Measurements from ENCODE around the gene PCNX2. TPM values are rescaled to one million over a fixed set of nuclear protein-coding genes. Genes with fewer than 3 reads are reported as not detected.
"Not testable (repeated sequence)": the region's sequence is repeated elsewhere in the genome, so short reads cannot be mapped to it uniquely, and the experiment has no call there.

The PCNX2 gene
- total RNA-seq, 2 donors from 2014 or later = 24.1 to 72.1 TPM

DNA sequence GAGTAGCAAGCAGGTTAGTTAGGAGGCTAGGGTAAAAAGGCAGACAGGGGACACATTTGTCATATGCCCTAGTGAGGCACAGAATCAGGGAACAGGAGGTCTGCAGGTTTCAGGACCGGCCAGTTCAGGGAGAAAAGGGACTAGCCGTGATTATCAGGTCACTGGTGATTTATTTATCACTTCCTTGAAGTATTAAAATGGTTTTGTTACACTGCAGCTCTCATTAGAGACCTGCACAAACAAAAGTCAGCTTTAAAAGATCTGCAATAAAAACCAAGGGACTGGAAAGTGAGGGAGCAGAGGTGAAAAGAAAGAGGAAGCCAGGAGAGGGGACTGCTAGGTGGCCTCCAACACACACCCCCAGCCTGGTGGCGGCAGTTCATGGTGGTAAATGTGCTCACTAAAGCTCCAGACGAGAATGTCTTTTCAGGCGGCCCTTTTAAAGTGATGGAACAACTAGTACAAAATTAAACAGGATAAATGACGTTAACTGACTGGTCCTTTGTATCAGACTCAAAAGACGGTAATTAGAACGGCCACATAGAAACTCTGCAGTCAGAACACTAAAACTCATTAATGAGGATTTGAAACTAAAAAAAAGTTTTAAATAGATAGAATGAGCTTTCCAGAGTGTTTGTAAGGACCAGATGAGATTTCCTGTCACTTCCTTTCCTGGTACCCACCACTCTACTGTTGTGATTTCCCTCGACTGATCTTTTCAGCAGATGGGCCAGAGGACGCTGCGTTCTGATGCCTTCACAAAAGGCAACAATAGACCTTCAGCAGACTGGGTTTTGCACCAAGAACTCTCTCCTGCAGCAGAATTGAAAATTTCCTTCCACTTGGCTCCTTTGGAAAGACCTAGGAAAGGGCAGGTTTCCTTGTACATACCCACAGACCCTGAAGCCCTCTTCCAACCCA, 208.3 kb downstream of the PCNX2 start:
- H3K27ac ChIP-seq = peak overlapping the region in 3 of 4 donors; percentile 32 to 50 (median 41)
- 69% methylated on average over 11 of the region's 11 CpGs for WGBS, 2 donors
- TF ChIP-seq POLR2A (IDR thresholded peaks at IDR 0.05) = no peak
- TF ChIP-seq, protein P1, sequence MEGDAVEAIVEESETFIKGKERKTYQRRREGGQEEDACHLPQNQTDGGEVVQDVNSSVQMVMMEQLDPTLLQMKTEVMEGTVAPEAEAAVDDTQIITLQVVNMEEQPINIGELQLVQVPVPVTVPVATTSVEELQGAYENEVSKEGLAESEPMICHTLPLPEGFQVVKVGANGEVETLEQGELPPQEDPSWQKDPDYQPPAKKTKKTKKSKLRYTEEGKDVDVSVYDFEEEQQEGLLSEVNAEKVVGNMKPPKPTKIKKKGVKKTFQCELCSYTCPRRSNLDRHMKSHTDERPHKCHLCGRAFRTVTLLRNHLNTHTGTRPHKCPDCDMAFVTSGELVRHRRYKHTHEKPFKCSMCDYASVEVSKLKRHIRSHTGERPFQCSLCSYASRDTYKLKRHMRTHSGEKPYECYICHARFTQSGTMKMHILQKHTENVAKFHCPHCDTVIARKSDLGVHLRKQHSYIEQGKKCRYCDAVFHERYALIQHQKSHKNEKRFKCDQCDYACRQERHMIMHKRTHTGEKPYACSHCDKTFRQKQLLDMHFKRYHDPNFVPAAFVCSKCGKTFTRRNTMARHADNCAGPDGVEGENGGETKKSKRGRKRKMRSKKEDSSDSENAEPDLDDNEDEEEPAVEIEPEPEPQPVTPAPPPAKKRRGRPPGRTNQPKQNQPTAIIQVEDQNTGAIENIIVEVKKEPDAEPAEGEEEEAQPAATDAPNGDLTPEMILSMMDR (IDR thresholded peaks at IDR 0.05) = no peak
- DNase-seq (no peak), ATAC-seq (no peak)
- no peaks in the 10 kb centered on the region for H3K36me3 ChIP-seq (replicated peaks in 1 of 2; ENCODE audit: insufficient read depth in 1 of 2, low read depth in 2 of 2)
- intact Hi-C loops (cut with DNase I) = no loop called here
- H3K4me1 ChIP-seq = peaks cover 1% of the 10 kb centered on the region
- no peaks in the 10 kb centered on the region for H3K9me3 ChIP-seq
- no peak overlapping the region for H3K4me3 ChIP-seq
- no peaks in the 10 kb centered on the region for H3K27me3 ChIP-seq

DNA sequence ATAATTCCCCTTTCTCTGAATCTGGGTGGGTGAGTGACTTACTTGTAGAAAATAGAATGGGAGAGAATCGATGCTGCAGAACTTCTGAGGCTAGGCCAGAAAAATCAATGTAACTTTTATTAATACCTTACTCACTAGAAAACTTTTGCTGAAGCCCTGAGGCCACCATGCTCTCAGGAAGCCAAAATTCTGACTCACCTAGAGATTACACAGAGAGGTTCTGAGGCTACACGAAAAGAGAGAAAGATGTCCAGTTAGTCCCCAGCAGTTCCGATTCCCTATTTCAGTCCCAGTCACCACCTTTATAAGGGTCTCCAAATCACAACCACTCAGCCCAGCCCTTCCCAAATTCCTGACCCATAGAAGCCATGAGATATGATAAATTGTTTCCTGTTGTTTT, 210.0 kb downstream of the PCNX2 start:
- ATAC-seq (no peak), DNase-seq (no peak)
- Histone ChIP-seq H3K36me3 (replicated peaks in 1 of 2; ENCODE audit: insufficient read depth in 1 of 2, low read depth in 2 of 2) (no peaks in the 10 kb centered on the region), H3K4me1 (peaks cover 8% of the 10 kb centered on the region), H3K27ac (no peak overlapping the region), H3K27me3 (no peaks in the 10 kb centered on the region), H3K9me3 (no peaks in the 10 kb centered on the region), H3K4me3 (no peak overlapping the region)
- intact Hi-C loops (cut with DNase I) = no loop called here
- WGBS, 2 donors = 87 to 88% methylated on average over 3 of the region's 3 CpGs
- TF ChIP-seq, protein P1 (IDR thresholded peaks at IDR 0.05) = no peak
- no peak for TF ChIP-seq POLR2A (IDR thresholded peaks at IDR 0.05)

DNA sequence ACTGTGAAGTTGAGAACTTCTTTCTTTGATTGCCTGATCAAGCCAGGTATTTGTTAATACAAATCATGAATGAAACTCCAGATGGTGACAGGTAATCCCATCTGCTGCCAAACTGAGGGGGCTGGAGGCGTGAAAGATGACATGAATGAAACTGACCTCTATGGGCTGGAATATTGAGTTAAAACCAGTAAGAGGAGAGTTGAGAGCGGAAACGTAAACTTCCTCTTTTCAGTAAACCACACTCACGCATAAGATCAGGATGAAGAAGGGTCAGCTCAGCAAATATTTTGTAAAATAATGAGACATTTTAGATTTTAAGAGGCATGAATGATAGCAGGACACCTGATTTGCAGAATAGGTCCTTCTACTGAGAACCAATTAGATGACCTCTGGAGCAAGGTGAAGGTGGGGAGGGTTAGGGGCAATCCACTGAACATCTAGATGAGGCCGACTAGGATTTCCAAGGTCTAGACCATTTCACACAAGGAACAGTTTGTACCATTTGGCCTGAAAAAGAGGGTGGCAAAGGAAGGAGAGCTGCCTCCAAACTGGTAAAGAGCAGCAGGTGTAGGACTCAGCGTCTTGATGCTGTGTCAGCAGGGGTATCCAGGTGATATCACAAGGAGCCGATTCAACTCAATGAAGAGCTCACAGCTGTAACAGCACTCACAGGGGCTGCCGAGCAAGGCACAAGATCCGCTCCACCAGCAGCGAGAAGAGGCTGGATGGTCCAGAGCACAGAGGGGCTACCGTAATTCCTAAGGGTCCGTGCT, 212.6 kb downstream of the PCNX2 start:
- Histone ChIP-seq H3K27ac (no peak overlapping the region), H3K4me3 (no peak overlapping the region), H3K9me3 (no peaks in the 10 kb centered on the region), H3K27me3 (no peaks in the 10 kb centered on the region), H3K36me3 (replicated peaks in 1 of 2; ENCODE audit: insufficient read depth in 1 of 2, low read depth in 2 of 2) (no peaks in the 10 kb centered on the region), H3K4me1 (peaks cover 8% of the 10 kb centered on the region)
- no peak for TF ChIP-seq POLR2A (IDR thresholded peaks at IDR 0.05)
- TF ChIP-seq, protein P1 (IDR thresholded peaks at IDR 0.05) = no peak
- ATAC-seq (no peak), DNase-seq (no peak)
- WGBS, 2 donors = 92 to 97% methylated on average over 12 of the region's 12 CpGs
- intact Hi-C loops (cut with DNase I) = no loop called here

DNA sequence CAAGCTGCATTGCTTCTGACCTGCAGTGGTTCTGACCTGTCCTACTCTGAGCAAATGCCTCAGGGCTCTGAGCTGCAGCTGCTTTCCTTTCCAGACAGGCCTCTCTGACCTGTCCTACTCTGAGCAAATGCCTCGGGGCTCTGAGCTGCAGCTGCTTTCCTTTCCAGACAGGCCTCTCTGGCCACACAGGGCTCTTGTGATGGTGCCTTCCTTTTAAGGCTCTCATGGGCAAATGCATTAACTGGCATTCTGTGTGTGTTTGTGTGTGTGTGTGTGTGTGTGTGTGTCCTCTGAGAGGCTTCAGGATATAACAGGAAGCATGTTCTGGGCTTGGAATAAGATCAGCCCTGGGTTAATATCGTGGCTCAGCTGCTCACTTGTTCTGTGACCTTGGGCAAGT, 213.8 kb downstream of the PCNX2 start:
- no peak overlapping the region for H3K4me3 ChIP-seq
- TF ChIP-seq, protein P1 (IDR thresholded peaks at IDR 0.05) = no peak
- TF ChIP-seq POLR2A (IDR thresholded peaks at IDR 0.05) = no peak
- H3K9me3 ChIP-seq = no peaks in the 10 kb centered on the region
- no peak for ATAC-seq
- peaks cover 8% of the 10 kb centered on the region for H3K4me1 ChIP-seq
- intact Hi-C loops (cut with DNase I) = no loop called here
- H3K36me3 ChIP-seq (replicated peaks in 1 of 2; ENCODE audit: insufficient read depth in 1 of 2, low read depth in 2 of 2) = no peaks in the 10 kb centered on the region
- peak in 1 of 4 donors; percentile 5 for DNase-seq
- 8 to 11% methylated on average over 2 of the region's 2 CpGs for WGBS, 2 donors
- H3K27me3 ChIP-seq = no peaks in the 10 kb centered on the region
- no peak overlapping the region for H3K27ac ChIP-seq

DNA sequence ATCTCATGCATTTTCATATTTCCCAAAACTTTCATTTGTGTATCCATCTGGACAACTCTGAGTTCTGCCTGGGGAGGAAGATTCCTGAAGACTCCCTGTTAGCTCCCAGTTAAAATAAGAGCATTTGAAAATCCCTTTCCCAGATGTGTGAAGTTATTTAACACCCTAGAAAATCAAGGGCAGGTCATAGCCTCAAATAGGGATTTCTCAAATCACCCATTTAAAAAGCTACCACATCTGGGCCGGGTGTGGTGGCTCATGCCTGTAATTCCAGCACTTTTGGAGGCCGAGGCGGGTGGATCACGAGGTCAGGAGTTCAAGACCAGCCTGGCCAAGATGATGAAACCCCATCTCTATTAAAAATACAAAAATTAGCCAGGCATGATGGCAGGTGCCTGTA, 214.7 kb downstream of the PCNX2 start:
- H3K4me3 ChIP-seq; H3K9me3 ChIP-seq; H3K36me3 ChIP-seq (replicated peaks in 1 of 2; ENCODE audit: insufficient read depth in 1 of 2, low read depth in 2 of 2); DNase-seq; H3K27ac ChIP-seq; H3K27me3 ChIP-seq; H3K4me1 ChIP-seq; ATAC-seq; intact Hi-C loops (cut with DNase I): not testable (repeated sequence)
- 82 to 95% methylated on average over 4 of the region's 4 CpGs for WGBS, 2 donors

All from body of pancreas (tissue), 4 donors.